HepG2 (cell line): ENCODE data around the gene CAMTA1. TPM values are rescaled to one million over a fixed set of nuclear protein-coding genes. Genes with fewer than 3 reads are reported as not detected.

Experiments used
- ATM ChIP-seq: fragments of 450-650 bp; IDR thresholded peaks from 2 replicates; pipeline ENCODE4 v1.7.1; 2017; ENCODE audit warnings: mild to moderate bottlenecking, borderline replicate concordance
- CCAR2 ChIP-seq: fragments of 200-400 bp; formaldehyde crosslinking; optimal IDR thresholded peaks from 2 replicates; pipeline ENCODE3; 2018; ENCODE audit warnings: low read depth, mild to moderate bottlenecking, low read length, moderate library complexity
- ERF ChIP-seq: IDR thresholded peaks from 2 replicates; pipeline ENCODE4 v1.6.1; 2018; ENCODE audit warnings: missing biosample characterization, missing genetic modification reagents
- GRHL1 ChIP-seq: sonication (generic); formaldehyde crosslinking; conservative IDR thresholded peaks from 2 replicates; pipeline ENCODE4 v1.8.0; 2022; ENCODE audit warnings: missing genetic modification reagents
- KLF12 ChIP-seq: sonication (generic); formaldehyde crosslinking; IDR thresholded peaks from 2 replicates; pipeline ENCODE4 v1.4.0; 2020; ENCODE audit warnings: missing genetic modification reagents, borderline replicate concordance
- MAFG ChIP-seq: sonication (generic); formaldehyde crosslinking; IDR thresholded peaks from 2 replicates; pipeline ENCODE4 v1.5.1; 2020; ENCODE audit warnings: mild to moderate bottlenecking, missing genetic modification reagents
- MTF1 ChIP-seq: sonication (generic); formaldehyde crosslinking; IDR thresholded peaks from 2 replicates; pipeline ENCODE4 v1.5.0; 2020; ENCODE audit warnings: missing genetic modification reagents
- NFIB ChIP-seq: sonication (generic); formaldehyde crosslinking; IDR thresholded peaks from 2 replicates; pipeline ENCODE4 v1.9.0; 2021; ENCODE audit warnings: missing genetic modification reagents, mild to moderate bottlenecking, borderline replicate concordance
- RBM22 ChIP-seq: fragments of 200-400 bp; formaldehyde crosslinking; optimal IDR thresholded peaks from 2 replicates; pipeline ENCODE3; 2017; ENCODE audit warnings: mild to moderate bottlenecking, low read length, moderate library complexity
- REPIN1 ChIP-seq: sonication (generic); formaldehyde crosslinking; IDR thresholded peaks from 2 replicates; pipeline ENCODE4 v1.8.0; 2022; ENCODE audit warnings: missing genetic modification reagents, low read depth, mild to moderate bottlenecking, borderline replicate concordance
- SMC3 ChIP-seq: IDR thresholded peaks from 2 replicates; pipeline ENCODE4 v1.6.1; 2011; ENCODE audit warnings: low read length, improper control_type of control experiment
- ZFX ChIP-seq: sonication (generic); formaldehyde crosslinking; IDR thresholded peaks from 2 replicates; pipeline ENCODE4 v1.4.0; 2020; ENCODE audit warnings: mild to moderate bottlenecking, low read depth, missing genetic modification reagents, moderate library complexity
- ZNF101 ChIP-seq: sonication (generic); formaldehyde crosslinking; IDR thresholded peaks from 2 replicates; pipeline ENCODE4 v1.4.0; 2020; ENCODE audit warnings: mild to moderate bottlenecking, low read depth, missing genetic modification reagents, borderline replicate concordance
- ZNF629 ChIP-seq: sonication (generic); formaldehyde crosslinking; conservative IDR thresholded peaks from 2 replicates; pipeline ENCODE4 v1.5.0; 2020; ENCODE audit warnings: missing genetic modification reagents
- ZNF639 ChIP-seq: conservative IDR thresholded peaks from 2 replicates; pipeline ENCODE4 v1.6.1; 2018; ENCODE audit warnings: missing genetic modification reagents
- ZNF644 ChIP-seq: IDR thresholded peaks from 2 replicates; pipeline ENCODE4 v1.6.1; 2016; ENCODE audit warnings: low read depth
- ZNF660 ChIP-seq: sonication (generic); formaldehyde crosslinking; IDR thresholded peaks from 2 replicates; pipeline ENCODE4 v1.5.1; 2020; ENCODE audit warnings: mild to moderate bottlenecking, low read depth, missing genetic modification reagents, borderline replicate concordance
- ZNF713 ChIP-seq: sonication (generic); formaldehyde crosslinking; IDR thresholded peaks from 2 replicates; pipeline ENCODE4 v1.4.0; 2020; ENCODE audit warnings: mild to moderate bottlenecking, missing genetic modification reagents
- ZNF891 ChIP-seq: sonication (generic); formaldehyde crosslinking; IDR thresholded peaks from 2 replicates; pipeline ENCODE4 v1.5.0; 2020; ENCODE audit warnings: mild to moderate bottlenecking, missing genetic modification reagents
- ZSCAN20 ChIP-seq: sonication (generic); formaldehyde crosslinking; IDR thresholded peaks from 2 replicates; pipeline ENCODE4 v1.4.0; 2020; ENCODE audit warnings: missing genetic modification reagents, mild to moderate bottlenecking, borderline replicate concordance
- polyA plus RNA-seq, 8 experiments: library from polyadenylated mRNA; depleted of rRNA in 3 of 8; stranded (reverse) in 7 of 8; unstranded in 1 of 8; fragments of >200 nt; fragmentation: Illumina TruSeq in 4 of 8; extraction: Trizol in 4 of 8; gene quantifications; 2 replicates each; pipeline versions ENCODE4 v1.2.1 to v1.2.3, GENCODE V29; 2011 to 2016; ENCODE audit warnings: low read depth in 4 of 8, missing spikeins in 1 of 8, mixed read lengths in 1 of 8; ENCODE audit not compliant: insufficient read depth in 1 of 8
- total RNA-seq, 5 experiments: library from RNA; depleted of rRNA; stranded (reverse); fragments of >200 nt; fragmentation: Illumina TruSeq; extraction: Trizol; gene quantifications; 2 replicates each; pipeline ENCODE4 v1.2.3, GENCODE V29; 2016; ENCODE audit warnings: low read depth in 1 of 5
- TF ChIP-seq, protein P1 (sequence below): sonication (generic); formaldehyde crosslinking; IDR thresholded peaks from 2 replicates; pipeline ENCODE4 v1.4.0; 2020; ENCODE audit warnings: mild to moderate bottlenecking, missing genetic modification reagents
- TF ChIP-seq, protein P2 (sequence below): IDR thresholded peaks from 2 replicates; pipeline ENCODE4 v1.6.1; 2016; ENCODE audit warnings: low read depth, missing genetic modification reagents, missing compliant biosample characterization

Gene CAMTA1
- total and polyA plus RNA-seq, 2 of the 13 experiments (the other 11 are each of a cell fraction or from before 2014, with no cell fraction given) = 25.0 to 36.4 TPM

GRCh38 chr1:7667625-7668218, 882.5 kb downstream of the CAMTA1 start (continued):
- TF ChIP-seq REPIN1 (CRISPR knock-in tag) (0 out of 2 replicates have a peak, but pooled peaks have one; percentile 30), RBM22 (no peak), MTF1 (no peak), ERF (CRISPR knock-in tag) (0 out of 2 replicates have a peak, but pooled peaks have one; percentile 39), SMC3 (peak; percentile 84), ZNF101 (CRISPR knock-in tag) (no peak), ZNF891 (CRISPR knock-in tag) (peak; percentile 73; the same call in 1 of the 2 replicates), NFIB (CRISPR knock-in tag) (no peak), GRHL1 (CRISPR knock-in tag) (no peak), ZNF639 (no peak), ZSCAN20 (no peak), CCAR2 (no peak), ZFX (CRISPR knock-in tag) (peak; percentile 56; the same call in 1 of the 2 replicates), ATM (no peak), ZNF629 (CRISPR knock-in tag) (no peak), ZNF713 (no peak), ZNF660 (CRISPR knock-in tag) (no peak), ZNF644 (no peak), KLF12 (CRISPR knock-in tag) (no peak), MAFG (CRISPR knock-in tag) (no peak)
- TF ChIP-seq, protein P1, sequence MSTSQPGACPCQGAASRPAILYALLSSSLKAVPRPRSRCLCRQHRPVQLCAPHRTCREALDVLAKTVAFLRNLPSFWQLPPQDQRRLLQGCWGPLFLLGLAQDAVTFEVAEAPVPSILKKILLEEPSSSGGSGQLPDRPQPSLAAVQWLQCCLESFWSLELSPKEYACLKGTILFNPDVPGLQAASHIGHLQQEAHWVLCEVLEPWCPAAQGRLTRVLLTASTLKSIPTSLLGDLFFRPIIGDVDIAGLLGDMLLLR = no peak
- TF ChIP-seq, protein P2, sequence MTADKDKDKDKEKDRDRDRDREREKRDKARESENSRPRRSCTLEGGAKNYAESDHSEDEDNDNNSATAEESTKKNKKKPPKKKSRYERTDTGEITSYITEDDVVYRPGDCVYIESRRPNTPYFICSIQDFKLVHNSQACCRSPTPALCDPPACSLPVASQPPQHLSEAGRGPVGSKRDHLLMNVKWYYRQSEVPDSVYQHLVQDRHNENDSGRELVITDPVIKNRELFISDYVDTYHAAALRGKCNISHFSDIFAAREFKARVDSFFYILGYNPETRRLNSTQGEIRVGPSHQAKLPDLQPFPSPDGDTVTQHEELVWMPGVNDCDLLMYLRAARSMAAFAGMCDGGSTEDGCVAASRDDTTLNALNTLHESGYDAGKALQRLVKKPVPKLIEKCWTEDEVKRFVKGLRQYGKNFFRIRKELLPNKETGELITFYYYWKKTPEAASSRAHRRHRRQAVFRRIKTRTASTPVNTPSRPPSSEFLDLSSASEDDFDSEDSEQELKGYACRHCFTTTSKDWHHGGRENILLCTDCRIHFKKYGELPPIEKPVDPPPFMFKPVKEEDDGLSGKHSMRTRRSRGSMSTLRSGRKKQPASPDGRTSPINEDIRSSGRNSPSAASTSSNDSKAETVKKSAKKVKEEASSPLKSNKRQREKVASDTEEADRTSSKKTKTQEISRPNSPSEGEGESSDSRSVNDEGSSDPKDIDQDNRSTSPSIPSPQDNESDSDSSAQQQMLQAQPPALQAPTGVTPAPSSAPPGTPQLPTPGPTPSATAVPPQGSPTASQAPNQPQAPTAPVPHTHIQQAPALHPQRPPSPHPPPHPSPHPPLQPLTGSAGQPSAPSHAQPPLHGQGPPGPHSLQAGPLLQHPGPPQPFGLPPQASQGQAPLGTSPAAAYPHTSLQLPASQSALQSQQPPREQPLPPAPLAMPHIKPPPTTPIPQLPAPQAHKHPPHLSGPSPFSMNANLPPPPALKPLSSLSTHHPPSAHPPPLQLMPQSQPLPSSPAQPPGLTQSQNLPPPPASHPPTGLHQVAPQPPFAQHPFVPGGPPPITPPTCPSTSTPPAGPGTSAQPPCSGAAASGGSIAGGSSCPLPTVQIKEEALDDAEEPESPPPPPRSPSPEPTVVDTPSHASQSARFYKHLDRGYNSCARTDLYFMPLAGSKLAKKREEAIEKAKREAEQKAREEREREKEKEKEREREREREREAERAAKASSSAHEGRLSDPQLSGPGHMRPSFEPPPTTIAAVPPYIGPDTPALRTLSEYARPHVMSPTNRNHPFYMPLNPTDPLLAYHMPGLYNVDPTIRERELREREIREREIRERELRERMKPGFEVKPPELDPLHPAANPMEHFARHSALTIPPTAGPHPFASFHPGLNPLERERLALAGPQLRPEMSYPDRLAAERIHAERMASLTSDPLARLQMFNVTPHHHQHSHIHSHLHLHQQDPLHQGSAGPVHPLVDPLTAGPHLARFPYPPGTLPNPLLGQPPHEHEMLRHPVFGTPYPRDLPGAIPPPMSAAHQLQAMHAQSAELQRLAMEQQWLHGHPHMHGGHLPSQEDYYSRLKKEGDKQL (CRISPR knock-in tag) = no peak
